WTC11 (cell line): ENCODE measurements around the gene YWHAQ.

ENCODE experiments used
- TF ChIP-seq, protein P1 (sequence below): fragments of 200-600 bp; IDR thresholded peaks from 2 replicates; pipeline ENCODE4 v1.8.0; 2022; ENCODE audit warnings: antibody characterized with exemption
- TF ChIP-seq, protein P2 (sequence below): sonication (generic); formaldehyde crosslinking; IDR thresholded peaks from 2 replicates; pipeline ENCODE4 v1.8.1; 2023; ENCODE audit warnings: mild to moderate bottlenecking, missing genetic modification reagents, moderate library complexity

GRCh38 chr2:9555297-9556120 lies 75.3 kb downstream of the YWHAQ start, which contains the start of gene ADAM17:
- TF ChIP-seq, protein P1, sequence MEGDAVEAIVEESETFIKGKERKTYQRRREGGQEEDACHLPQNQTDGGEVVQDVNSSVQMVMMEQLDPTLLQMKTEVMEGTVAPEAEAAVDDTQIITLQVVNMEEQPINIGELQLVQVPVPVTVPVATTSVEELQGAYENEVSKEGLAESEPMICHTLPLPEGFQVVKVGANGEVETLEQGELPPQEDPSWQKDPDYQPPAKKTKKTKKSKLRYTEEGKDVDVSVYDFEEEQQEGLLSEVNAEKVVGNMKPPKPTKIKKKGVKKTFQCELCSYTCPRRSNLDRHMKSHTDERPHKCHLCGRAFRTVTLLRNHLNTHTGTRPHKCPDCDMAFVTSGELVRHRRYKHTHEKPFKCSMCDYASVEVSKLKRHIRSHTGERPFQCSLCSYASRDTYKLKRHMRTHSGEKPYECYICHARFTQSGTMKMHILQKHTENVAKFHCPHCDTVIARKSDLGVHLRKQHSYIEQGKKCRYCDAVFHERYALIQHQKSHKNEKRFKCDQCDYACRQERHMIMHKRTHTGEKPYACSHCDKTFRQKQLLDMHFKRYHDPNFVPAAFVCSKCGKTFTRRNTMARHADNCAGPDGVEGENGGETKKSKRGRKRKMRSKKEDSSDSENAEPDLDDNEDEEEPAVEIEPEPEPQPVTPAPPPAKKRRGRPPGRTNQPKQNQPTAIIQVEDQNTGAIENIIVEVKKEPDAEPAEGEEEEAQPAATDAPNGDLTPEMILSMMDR, result no peak
- TF ChIP-seq, protein P2, sequence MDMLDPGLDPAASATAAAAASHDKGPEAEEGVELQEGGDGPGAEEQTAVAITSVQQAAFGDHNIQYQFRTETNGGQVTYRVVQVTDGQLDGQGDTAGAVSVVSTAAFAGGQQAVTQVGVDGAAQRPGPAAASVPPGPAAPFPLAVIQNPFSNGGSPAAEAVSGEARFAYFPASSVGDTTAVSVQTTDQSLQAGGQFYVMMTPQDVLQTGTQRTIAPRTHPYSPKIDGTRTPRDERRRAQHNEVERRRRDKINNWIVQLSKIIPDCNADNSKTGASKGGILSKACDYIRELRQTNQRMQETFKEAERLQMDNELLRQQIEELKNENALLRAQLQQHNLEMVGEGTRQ (CRISPR knock-in tag), result no peak
